ENCODE results near the gene C3orf80. TPM values are rescaled to one million over a fixed set of nuclear protein-coding genes. Genes with fewer than 3 reads are reported as not detected.

C3orf80 gene
- total and polyA plus RNA-seq, 2 donors from 2014 or later, result 0.13 to 0.63 TPM

GRCh38 chr3:160192310-160193029 lies 32.8 kb upstream of the C3orf80 start:
- FAIRE-seq (no peak), DNase-seq (no peak)
- Histone ChIP-seq H3K27ac (ENCODE audit: low read depth in 2 of 2, low read length in 2 of 2) (no peak overlapping the region), H3K4me3 (ENCODE audit: low read length in 3 of 3) (no peak overlapping the region), H3K4me1 (ENCODE audit: control insufficient read depth in 2 of 3, insufficient read depth in 2 of 3, low read depth in 1 of 3, low read length in 3 of 3) (no peaks in the 10 kb centered on the region), H3K36me3 (ENCODE audit: control insufficient read depth in 2 of 3, insufficient read depth in 3 of 3, low read length in 3 of 3) (no peaks in the 10 kb centered on the region), H3K27me3 (ENCODE audit: control insufficient read depth, insufficient read depth, low read length) (no peaks in the 10 kb centered on the region), H3K9me3 (ENCODE audit: control insufficient read depth in 2 of 3, insufficient read depth in 1 of 3, low read length in 3 of 3) (no peaks in the 10 kb centered on the region), H3K9ac (ENCODE audit: low read length in 3 of 3) (no peak overlapping the region)
- intact Hi-C loops (cut with DNase I), result no loop called here
- TF ChIP-seq CTCF (IDR thresholded peaks at IDR 0.05; ENCODE audit: borderline replicate concordance, extremely low read depth, insufficient read depth), result no peak

GRCh38 chr3:160193644-160194192 lies 31.5 kb upstream of the C3orf80 start:
- Histone ChIP-seq H3K36me3 (ENCODE audit: control insufficient read depth in 2 of 3, insufficient read depth in 3 of 3, low read length in 3 of 3) (no peaks in the 10 kb centered on the region), H3K27me3 (ENCODE audit: control insufficient read depth, insufficient read depth, low read length) (no peaks in the 10 kb centered on the region), H3K4me1 (ENCODE audit: control insufficient read depth in 2 of 3, insufficient read depth in 2 of 3, low read depth in 1 of 3, low read length in 3 of 3) (no peaks in the 10 kb centered on the region), H3K27ac (ENCODE audit: low read depth in 2 of 2, low read length in 2 of 2) (no peak overlapping the region), H3K4me3 (ENCODE audit: low read length in 3 of 3) (no peak overlapping the region), H3K9ac (ENCODE audit: low read length in 3 of 3) (no peak overlapping the region), H3K9me3 (ENCODE audit: control insufficient read depth in 2 of 3, insufficient read depth in 1 of 3, low read length in 3 of 3) (no peaks in the 10 kb centered on the region)
- intact Hi-C loops (cut with DNase I), result no loop called here
- TF ChIP-seq CTCF (IDR thresholded peaks at IDR 0.05; ENCODE audit: borderline replicate concordance, extremely low read depth, insufficient read depth), result no peak
- no peak for FAIRE-seq
- no peak for DNase-seq

GRCh38 chr3:160194438-160194837 lies 30.8 kb upstream of the C3orf80 start:
- intact Hi-C loops (cut with DNase I), result no loop called here
- H3K27me3 ChIP-seq (ENCODE audit: control insufficient read depth, insufficient read depth, low read length), result no peaks in the 10 kb centered on the region
- TF ChIP-seq CTCF (IDR thresholded peaks at IDR 0.05; ENCODE audit: borderline replicate concordance, extremely low read depth, insufficient read depth), result no peak
- no peak for DNase-seq
- H3K9ac ChIP-seq (ENCODE audit: low read length in 3 of 3), result no peak overlapping the region
- no peak overlapping the region for H3K27ac ChIP-seq (ENCODE audit: low read depth in 2 of 2, low read length in 2 of 2)
- no peaks in the 10 kb centered on the region for H3K4me1 ChIP-seq (ENCODE audit: control insufficient read depth in 2 of 3, insufficient read depth in 2 of 3, low read depth in 1 of 3, low read length in 3 of 3)
- no peaks in the 10 kb centered on the region for H3K36me3 ChIP-seq (ENCODE audit: control insufficient read depth in 2 of 3, insufficient read depth in 3 of 3, low read length in 3 of 3)
- H3K4me3 ChIP-seq (ENCODE audit: low read length in 3 of 3), result no peak overlapping the region
- FAIRE-seq, result no peak
- H3K9me3 ChIP-seq (ENCODE audit: control insufficient read depth in 2 of 3, insufficient read depth in 1 of 3, low read length in 3 of 3), result no peaks in the 10 kb centered on the region
